ENCODE data around the gene SBF2.

GRCh38 chr11:10144954-10145353 is 149.1 kb downstream of the SBF2 start:
- TF ChIP-seq CTCF (IDR thresholded peaks at IDR 0.05; ENCODE audit: insufficient read depth, low read length) (no peak), POLR2AphosphoS5 (IDR thresholded peaks at IDR 0.05; ENCODE audit: low read depth) (no peak), SPI1 (IDR thresholded peaks at IDR 0.05; ENCODE audit: borderline replicate concordance, low read depth) (no peak), GABPA (IDR thresholded peaks at IDR 0.05; ENCODE audit: low read depth) (no peak)
